SHP77 treated with DMSO at 0.1 percent for 48 hours (cell line): ENCODE data around the gene RHBDD1.

Experiments
- DNase-seq: peaks from one replicate; lab custom pipeline; 2025; lab: John Stamatoyannopoulos, UW

RHBDD1 gene

DNA sequence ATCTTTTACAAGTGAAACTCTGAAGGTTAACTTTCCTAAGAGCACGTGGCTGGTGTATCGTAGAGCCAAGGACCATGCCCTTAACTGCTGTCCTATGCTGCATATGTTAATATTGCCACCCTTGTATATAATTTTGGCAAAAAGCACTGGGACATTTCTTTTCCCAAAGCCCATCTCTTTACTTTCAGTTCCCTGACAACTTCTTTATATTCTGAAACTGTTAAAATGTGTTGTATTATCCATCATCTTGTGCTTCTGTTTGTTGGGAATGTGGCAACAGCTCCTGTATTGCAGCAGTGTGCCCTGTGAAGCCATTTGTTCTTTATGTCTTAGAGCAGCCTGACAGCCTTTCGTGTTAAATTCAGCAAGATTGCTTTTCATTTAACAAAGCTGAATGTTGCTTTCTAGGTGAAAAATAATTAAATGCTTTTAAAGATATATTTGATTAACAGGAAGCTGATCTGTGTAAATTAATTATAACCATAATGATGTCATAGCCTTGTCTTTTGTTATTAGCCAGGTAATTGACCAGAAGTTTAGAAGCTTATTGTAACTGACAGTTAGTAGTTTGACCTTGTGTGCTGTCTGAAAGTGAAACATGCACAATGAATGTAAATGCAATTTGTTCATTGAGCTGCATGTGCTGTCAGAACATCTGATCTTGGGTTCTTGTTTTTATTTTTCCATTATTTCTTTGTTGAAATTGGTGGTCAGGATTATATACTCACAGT is 9.7 kb downstream of the RHBDD1 start:
- DNase-seq = no peak

DNA sequence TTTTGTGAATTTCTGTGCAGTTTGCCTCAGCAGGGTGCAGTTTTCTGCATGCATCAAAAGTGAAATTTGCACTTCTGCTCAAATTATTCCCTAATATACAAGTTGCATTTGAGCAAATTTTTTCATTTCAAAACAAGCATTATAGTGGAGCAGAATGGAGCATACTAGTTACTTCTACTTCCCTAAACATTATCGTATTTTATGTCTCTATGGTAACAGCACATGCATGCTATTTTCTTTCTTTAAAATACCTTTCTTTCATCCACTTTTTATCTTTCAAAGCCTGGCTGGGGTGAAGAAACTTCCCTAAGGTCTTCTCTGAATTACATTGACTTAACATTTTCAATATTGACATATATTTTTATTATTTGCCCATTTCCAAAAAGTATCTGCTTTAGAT is 11.2 kb downstream of the RHBDD1 start:
- no peak for DNase-seq

- DNase-seq = no peak
These were observed 11.7 kb downstream of the RHBDD1 start for GRCh38 chr2:226847511-226847910.

DNA sequence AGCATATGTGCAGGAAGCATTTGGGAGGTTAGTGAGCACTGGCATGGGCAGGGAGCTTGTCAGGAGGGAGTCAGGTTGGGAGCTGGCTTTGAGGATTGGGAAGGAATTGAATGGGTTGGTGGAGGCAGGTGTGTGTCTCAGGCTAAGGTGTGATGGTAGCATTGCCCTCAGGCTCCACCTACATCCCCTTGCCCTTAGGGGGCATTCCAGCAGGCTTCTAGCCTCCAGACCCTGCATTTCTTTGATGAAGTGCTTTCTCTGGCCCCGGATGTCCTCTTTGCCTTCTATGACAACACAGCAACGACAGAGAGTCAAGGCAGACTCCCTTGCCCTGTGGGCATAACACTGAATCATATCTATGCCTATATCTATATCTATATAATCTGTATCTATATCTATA is 13.5 kb downstream of the RHBDD1 start:
- no peak for DNase-seq

GRCh38 chr2:226850024-226850423 is 14.2 kb downstream of the RHBDD1 start:
- no peak for DNase-seq

GRCh38 chr2:226855787-226856186 is 19.9 kb downstream of the RHBDD1 start:
- DNase-seq = no peak

DNA sequence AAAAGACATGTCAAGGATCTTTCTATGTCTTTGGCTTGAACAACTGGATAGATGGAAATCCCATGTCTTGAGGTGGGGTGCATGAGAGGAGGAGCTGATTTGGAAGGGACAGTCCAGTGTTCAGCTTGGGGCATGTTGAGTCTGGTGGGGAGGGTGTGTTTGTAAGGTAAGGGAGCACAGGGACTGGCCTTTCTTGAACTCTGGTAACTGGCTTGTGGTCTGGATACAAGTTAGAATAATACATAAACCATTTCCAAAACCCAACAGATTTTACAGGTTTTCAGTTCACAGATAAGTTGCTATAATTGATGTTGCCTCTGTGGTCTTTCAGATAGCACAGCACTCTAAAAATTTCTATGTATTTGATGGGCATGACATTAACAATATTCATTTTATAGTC is 24.2 kb downstream of the RHBDD1 start:
- no peak for DNase-seq

GRCh38 chr2:226862623-226863022 is 26.8 kb downstream of the RHBDD1 start:
- DNase-seq = no peak

GRCh38 chr2:226865273-226865672 is 29.4 kb downstream of the RHBDD1 start:
- no peak for DNase-seq

GRCh38 chr2:226865710-226866109 is 29.9 kb downstream of the RHBDD1 start:
- DNase-seq = no peak

GRCh38 chr2:226868331-226869162 is 32.7 kb downstream of the RHBDD1 start:
- no peak for DNase-seq

GRCh38 chr2:226869371-226869770 is 33.5 kb downstream of the RHBDD1 start:
- no peak for DNase-seq

GRCh38 chr2:226873051-226873620 is 37.3 kb downstream of the RHBDD1 start:
- DNase-seq = no peak

- DNase-seq = no peak
These were observed 38.0 kb downstream of the RHBDD1 start for GRCh38 chr2:226873826-226874225.

DNA sequence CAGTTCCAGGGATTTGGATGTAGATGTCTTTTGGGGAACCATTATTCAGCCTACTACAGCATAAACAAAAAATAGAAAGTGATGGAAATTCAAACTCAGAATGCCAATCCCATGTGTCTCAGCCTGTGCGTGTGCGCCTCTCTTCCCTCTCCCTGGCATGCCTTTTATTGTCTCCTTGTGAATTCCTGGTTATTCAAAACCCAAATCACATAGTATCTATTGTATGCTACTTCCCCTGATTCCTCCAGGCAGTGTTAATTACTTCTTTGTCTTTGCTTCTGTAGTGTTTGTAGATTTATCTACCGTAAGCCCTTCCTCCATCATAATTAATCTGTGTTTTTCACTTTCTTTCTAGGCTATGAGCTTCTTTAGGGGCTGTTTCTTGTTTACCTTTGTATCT is 38.9 kb downstream of the RHBDD1 start:
- DNase-seq = no peak

DNA sequence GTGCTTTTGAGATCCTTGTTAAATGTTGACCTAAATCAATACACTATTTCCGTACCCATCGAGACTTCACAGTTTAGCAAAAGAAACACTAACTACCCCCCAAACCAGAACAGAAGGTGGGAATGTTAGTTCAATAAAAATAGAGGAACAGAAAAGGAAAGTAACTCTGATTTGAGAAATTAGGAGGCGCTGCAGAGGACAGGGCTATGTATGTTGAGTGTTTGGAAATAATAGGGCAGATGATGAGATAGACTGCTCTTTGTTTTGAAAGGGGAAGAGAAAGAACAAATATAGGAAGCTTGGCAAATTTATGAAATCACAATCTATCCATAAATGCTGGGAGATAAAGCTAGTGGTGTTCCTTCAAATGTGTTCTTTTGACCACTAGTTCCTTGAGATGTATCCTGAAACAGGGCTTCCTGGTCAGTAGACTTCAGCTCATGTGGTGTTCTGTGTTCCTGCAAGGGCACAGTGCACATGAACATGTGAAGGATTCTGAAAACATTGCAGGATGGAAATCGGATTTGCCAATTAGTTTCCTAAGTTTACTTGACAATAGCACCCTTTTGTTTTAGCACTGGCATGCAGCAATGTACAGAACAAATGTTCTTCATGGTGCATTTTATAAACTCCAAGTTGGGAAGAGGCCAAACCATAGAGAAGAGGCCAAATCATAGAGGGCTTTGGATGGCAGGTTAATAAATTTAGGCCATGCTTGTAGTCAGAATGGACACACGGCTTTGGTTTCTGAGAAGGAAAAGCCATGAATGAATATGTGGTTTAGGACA is 39.8 kb downstream of the RHBDD1 start:
- DNase-seq = no peak

DNA sequence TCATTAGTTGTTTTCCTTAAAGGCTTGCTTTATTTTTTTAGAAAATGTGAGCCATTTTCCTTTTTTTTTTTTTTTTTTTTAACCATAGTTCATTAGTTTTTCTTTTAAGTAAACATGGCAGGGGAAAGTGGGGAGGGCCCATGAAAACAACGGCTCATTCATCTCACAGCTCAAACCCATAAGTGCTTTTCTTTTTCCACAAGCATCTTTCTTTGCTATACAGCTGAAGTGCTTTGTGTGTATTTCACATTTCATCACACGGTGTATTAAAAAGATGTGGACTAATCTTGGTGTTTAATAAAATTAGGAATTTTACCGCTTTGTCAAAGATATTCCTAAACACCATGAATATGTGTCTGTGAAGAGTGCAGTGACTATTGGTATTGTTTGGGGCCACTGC is 41.6 kb downstream of the RHBDD1 start:
- no peak for DNase-seq

DNA sequence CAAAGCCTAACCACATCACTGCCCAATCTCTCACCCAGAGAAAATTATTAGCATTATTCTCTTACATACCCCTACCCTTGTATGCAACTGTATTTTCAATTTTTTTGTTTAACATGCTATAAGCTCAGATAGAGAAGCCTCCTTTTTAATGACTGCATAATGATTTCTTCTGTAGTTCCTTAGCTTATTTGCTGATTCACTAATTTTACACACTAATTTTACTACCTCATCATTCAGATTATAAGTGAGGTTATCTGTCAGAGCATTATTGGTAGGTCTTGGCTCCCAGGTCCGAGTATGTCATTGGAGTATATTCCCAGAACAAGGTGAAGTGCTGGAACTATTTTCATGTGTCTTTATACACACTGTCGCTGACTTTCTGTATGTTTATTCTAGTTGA is 45.4 kb downstream of the RHBDD1 start:
- no peak for DNase-seq

- no peak for DNase-seq
These were observed 46.8 kb downstream of the RHBDD1 start for GRCh38 chr2:226882606-226883005.

GRCh38 chr2:226883296-226883795 is 47.5 kb downstream of the RHBDD1 start:
- DNase-seq = no peak

- no peak for DNase-seq
These were observed 48.3 kb downstream of the RHBDD1 start for GRCh38 chr2:226884166-226884565.

- DNase-seq = no peak
These were observed 50.0 kb downstream of the RHBDD1 start for GRCh38 chr2:226885769-226886435.
